Activated gamma-delta T cell (primary cell): ENCODE data around the gene LSMEM2.
A peak's percentile ranks its signal among the peaks of the same experiment; 100 is the strongest.
"Not testable (repeated sequence)": the region's sequence is repeated elsewhere in the genome, so short reads cannot be mapped to it uniquely, and the experiment has no call there.

Source experiments
- DNase-seq: peaks from one replicate; lab custom pipeline; 2025; lab: John Stamatoyannopoulos, UW

The LSMEM2 gene

DNA sequence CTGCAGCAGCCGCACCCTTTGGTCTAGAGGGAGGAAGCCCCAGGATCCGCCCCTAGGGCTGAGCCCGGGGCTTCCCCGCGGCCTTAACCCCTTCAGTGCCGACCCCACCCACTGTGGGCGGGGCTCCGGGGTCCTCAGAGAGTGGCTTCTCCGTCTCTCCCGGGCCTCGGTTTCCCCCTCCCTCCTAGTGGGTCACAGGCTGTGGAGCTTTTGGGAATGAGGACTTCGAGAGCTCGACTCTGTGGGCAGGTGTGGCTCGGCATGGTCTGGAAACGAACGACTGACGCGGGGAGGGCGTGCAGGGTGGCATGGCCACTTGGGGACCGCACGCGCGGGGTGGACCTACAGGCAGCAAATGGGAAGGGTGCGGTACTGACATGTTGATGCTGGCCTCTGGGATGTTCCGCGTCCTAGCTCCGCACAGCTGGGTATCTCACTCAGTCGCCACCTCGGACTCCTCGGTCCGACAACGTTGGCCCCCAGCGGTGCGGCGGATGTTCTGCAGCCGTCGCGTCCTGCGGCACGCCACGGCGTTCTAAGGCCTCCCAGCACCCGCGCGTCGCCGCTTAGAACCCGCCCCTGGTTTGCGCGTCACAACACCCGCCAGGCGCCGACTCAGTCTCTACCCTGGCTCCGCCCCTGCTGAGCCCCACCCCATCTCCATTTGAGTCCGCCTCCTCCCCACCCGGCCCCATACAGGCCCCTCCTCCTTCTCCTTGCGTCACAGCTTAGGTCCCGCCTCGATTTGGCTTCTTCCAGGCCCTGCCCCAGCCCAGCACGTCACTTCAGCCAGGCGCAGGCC lies 20.1 kb downstream of the LSMEM2 start, which contains the start of the genes HYAL3 and NAA80:
Gene HYAL3 (minus strand): TSS at position 570 of the 802 bp plus-strand sequence. CDS start 3,803 bp downstream, outside the sequence.
Gene NAA80 (minus strand): TSS at position 570 of the 802 bp plus-strand sequence. CDS start 1,942 bp downstream, outside the sequence.
- DNase-seq: peak; percentile 98

DNA sequence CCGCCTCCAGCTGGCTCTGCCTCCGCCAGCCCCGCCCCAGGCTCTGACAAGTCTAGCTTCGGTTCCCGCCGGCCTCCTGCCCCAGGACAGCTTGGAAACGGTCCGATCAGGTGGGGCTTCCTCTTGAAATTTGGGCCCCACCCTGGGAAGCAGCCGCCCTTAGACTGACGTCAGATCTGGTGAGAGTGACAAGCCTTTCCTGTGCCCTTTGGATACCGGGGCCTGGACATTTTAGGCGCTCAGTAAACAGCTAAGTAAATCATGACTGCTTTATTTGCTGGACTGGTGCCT lies 20.7 kb downstream of the LSMEM2 start:
- no peak for DNase-seq

DNA sequence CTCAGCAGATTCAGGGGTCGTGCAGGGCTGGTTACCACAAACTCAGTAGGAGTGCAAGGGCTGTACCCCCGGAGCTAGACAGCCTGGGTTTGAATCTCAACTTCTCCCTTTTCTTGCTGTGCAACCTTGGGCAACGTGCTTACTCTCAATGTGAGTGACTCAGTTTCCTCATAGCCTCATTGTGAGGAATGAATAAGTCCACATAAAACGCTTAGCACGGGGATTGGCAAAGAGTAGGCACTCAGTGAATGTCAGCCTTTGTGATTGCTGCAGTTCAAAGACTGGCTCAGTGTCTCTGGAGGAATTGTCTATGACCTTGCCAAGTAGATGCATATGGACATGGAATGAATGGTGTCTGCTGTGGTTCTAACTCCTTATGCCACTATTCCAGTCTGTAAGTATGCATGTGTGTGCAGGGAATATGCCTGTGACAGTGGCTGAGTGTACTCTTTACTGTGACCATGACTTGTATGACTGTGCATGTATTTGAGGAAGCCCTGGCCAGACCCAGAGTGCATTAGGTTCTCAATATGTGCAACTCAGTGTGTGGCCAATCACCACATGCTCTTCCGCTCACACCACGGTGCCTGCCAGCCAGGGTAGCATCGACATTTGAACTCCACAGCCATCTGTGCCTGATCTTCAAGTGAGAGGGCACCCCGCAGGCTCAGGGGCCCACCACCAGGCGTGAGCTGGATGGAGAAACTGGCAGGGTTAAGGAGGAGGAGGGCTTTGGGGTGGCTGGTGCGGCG lies 21.2 kb downstream of the LSMEM2 start:
- no peak for DNase-seq

DNA sequence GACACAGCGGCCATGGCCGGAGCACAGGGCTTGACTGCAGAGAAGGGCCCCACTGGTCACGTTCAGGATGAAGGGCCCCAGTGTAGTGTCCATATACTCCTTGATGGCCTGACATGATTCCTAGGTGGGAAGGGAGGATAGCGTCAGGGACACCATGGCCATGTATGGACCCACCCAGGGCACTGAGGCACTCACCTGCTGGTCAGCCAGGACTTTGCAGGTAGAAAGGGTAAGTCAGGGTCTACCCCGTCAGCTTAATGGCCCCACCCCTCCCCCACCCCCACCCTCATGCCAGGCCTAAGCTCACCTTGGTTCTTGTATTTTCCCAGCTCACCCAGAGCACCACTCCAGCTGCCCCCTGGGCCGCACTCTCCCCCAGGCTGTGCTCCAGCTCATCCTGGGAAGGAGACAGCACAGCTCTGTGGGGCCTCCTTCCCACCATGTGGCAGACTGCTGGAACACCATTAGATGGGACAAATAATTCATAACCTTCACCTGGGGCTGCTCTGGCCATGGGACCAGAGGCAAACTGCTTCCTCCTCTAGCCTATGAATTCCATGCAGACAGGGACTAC lies 21.9 kb downstream of the LSMEM2 start:
- no peak for DNase-seq

DNA sequence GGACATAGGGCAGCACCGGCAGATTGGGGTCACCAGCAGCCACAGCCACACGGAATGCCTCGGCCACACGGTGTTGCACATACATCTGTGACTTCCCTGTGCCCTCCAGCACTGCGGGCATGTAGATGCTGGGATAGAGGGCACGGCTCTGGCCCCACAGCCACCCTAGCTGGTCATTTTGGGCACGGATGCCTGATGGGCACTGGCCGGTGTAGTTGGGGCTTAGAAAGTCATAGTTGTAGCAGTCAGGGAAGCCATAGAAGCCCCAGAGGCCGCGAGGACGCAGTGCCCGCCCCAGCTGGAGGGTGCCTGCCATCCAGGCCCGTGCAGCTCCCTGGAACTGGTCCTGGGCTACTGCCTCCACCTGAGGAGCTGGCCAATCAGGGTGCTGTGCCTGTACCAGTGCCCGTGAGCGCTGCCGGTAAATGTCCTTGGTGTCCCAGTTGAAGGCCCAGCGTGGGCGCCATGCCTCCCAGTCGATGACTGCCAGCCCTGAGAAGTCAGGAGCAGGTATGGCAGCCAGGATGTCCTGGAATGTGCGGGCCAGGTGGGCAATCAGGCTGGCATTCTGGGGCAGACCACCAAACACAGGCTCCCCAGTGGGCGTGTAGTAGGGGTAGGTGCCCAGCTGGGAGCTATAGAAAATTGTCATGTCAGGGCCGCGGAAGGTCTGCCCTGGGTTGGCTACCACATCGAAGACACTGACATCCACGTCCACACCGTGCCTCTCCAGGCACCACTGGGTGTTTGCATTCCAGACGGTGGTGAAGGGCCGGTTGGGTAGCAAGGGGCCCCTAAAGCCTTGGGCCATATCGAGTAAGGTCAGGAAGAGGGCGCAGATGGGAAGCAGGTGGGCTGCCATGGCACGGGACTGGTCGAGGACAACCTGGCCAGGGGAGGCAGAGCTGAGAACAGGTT lies 23.5 kb downstream of the LSMEM2 start:
- no peak for DNase-seq

DNA sequence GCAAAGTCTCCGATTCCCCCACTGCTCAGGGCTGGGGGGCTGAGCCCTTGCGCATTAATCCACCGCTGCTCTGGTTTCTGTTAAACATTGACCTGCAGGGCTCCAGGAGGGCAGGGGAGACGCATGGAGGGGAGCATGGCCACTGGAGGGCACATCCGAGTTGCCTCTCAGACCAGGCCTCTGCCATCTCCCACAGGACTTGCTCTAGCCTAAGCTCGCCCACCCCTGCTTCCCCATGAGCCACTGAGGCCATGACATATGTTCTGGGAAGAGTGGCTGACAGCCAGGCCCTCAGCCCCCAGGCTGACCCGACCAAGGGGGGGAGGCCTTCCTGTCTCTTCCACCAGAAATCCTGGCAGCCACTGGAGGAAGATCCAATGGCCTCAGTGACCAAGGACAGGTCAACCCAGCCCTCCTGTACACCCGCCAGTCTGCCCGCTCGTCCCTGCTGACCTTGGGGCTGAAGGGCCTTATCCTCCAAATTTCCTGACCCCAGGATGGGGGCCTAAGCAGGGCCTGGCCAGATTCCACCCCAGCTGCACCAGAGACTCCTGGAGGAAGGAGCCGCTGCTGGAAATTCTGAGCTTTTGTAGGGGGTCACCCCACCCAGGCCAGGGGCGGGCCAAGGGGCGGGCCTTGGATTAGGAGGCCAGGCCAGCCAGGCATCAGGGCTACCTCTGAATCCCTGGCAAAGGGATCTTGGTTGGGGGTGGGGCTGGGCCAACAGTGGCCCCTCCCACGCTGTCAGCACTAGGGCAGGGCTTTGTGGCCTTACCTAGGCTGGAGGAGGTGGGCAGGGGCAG lies 24.3 kb downstream of the LSMEM2 start, which contains the start of gene HYAL1:
Gene HYAL1 (minus strand): TSS at position 562 of the 803 bp plus-strand sequence. CDS start 618 bp downstream, outside the sequence.
- no peak for DNase-seq

DNA sequence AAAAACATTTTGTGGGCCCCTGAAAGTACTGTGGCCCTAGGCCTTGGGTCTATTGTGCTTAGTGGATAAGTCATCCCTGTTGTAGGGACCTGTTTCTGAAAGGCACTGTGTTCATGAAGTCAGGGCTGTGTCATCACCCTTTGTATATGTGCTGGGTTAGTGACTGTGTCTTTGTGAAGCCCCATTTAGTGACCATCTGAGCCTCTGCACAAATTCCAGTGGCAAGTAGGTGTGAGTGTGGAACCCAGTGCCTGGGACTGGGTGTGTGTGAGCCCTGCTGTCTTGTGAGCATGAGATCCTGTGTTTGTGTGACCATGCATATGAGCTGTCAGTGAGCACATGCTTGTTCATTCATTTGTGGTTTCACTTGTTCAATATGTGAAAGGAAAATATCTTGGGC lies 25.7 kb downstream of the LSMEM2 start:
- no peak for DNase-seq

DNA sequence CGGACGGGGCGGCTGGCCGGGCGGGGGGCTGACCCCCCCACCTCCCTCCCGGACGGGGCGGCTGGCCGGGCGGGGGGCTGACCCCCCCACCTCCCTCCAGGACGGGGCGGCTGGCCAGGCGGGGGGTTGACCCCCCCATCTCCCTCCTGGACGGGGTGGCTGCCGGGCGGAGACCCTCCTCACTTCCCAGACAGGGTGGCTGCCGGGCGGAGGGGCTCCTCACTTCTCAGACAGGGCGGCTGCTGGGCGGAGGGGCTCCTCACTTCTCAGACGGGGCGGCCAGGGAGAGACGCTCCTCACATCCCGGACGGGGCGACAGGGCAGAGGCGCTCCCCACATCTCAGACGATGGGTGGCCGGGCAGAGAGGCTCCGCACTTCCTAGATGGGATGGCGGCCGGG lies 33.2 kb downstream of the LSMEM2 start:
- DNase-seq: not testable (repeated sequence)

DNA sequence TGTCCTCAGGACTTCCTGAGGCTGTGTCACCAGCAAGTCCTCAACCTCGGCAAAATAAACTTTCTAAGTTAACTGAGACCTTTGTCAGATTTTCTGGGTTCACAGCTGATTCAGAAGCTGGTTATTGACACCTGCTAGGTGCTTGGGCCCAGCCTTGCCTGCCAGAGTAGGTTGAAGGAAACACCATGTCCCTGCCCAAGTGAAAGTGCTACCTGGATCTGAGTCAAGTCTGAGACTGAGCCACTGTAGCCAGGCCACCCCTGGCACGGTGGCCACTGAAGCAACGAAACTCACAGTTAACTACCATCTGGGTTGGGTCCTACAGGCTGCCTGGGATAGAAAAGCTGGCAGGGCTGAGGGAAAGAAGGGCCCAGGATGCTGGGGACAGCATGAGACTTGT lies 35.5 kb downstream of the LSMEM2 start:
- DNase-seq: no peak

DNA sequence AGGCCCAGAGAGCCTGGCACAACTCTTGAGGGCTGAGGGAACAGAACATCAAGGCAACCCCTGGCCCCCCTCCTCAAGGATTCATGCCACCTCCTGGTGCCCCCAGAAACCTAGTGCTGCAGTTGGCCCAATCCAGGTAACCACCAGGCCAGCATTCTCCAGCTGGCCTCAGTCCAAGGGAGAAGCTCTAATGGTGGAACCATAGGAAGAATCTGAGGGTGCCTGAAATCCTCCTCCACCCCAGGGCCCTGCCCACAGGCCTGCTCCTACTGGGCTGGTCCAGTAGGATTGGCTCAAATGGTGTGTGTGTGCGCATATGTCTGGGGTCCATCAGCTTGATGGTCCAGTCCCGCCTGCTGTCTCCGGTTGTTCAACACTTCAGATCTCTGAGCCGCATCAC lies 35.9 kb downstream of the LSMEM2 start:
- DNase-seq: no peak

DNA sequence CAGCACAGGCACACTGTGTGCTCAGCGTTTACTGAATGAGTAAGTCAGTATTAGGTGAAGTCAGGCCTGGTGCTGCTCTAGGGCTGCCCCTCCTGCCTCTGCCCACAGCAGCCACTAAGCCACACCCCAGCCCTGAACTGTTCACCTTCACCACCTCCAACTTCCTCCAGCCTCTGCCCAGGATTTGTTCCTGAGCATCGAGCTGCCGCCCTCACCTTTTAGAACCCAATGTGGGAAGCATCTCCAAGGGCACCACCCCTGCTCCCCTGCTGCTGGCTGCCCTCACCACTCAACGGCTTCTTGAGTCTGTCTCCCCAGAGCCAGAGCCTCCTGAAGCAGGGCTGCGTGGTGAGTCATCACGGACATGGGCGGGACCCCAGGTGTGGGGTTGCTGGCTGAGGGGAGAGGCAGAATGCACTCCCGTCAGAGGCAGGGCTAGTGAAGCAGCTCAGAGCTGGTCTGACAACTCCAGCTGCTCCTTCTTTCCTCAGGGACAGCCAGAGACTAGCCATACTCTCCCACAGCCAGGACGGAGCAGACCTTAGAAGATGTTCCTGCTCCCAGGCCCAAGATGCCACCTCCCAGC lies 37.9 kb downstream of the LSMEM2 start:
- DNase-seq: peak; percentile 37

DNA sequence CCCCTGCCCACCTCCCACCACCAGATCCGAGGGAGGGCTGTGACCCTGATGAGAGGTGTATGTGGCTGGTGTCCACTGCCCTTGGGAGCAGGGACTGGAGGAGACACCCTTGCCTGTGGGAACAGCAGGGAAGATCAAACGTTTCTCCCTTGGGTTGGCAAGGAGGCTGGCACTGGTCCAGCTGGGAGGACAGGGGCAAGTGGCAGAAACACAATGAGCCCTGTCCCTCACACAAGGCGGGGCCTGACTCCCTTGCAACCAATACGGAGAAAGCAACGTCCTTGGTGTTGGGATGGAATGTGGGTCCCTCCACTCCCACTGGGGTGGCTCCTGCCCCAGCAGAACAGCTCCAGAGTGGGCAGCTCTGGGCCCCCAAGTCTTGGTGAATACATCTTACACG lies 38.4 kb downstream of the LSMEM2 start:
- DNase-seq: no peak

DNA sequence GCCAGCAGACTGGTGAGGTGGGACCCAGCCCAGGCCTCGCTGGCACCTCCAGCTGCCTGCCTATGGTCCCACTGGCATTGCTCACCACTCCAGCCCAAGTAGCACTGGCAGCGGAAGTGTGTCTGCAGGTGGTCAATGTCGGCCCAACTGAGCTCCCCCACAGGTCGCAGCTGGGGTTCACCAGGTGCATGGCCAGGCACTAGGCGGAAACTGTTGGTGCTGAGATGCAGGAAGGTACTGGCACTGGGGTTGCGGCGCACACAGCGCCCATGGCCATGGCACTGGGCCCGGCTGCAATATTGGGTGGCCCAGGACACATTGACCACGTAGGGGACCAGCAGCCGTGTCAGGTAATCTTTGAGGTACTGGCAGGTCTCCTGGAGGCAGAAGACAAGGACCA lies 39.3 kb downstream of the LSMEM2 start:
- DNase-seq: no peak

DNA sequence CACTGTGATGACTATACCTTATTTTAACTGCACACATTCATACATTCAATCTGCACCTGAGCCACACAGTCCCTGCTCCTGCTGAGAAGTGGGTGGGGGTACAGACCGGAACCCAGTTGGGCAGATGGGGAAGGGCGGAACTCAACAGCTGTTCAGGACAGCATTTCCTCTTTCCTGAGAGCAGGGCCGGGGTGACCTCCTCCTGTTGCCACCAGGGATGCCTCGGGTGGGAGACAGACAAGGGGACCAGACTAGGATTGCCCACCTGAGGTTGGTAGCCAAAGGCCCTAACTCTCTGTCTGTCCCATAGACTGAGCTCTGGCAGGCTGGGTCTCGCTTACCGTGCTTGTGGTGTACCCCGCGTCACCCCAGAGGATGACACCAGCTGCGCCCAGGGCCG lies 39.7 kb downstream of the LSMEM2 start:
- no peak for DNase-seq

DNA sequence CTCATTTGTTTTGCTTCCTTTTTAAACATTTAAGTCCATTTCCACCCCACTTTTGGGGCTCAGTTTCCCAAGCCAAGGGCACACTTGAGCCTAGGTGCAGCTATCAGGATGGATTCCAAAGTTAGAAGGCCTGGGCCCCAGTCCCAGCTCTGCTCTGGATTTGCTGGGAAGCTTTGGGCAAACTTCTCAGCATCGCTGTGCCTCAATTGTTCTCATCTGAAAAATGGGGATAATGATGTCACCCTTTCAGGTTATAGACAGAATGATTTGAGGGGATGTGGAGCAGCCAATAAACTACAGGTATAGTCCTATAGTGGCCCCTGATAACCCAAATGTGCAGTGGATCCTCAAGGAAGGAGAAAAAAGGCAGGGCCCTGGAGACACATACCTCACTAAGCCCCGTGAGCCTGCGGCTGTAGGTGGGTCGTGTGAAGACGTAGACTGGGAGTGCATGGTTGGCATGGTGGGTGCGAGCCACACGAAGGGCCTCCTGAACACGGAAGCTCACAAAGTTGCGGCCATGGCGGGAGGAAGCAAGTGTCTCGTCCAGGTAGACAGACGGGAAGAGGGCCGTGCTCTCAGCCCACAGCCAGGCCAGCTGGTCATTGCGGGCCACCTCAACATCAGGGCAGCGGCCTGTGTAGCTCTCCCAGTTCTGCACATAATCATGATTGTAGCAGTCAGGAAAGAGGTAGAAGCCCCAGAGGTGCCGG lies 40.5 kb downstream of the LSMEM2 start:
- no peak for DNase-seq

DNA sequence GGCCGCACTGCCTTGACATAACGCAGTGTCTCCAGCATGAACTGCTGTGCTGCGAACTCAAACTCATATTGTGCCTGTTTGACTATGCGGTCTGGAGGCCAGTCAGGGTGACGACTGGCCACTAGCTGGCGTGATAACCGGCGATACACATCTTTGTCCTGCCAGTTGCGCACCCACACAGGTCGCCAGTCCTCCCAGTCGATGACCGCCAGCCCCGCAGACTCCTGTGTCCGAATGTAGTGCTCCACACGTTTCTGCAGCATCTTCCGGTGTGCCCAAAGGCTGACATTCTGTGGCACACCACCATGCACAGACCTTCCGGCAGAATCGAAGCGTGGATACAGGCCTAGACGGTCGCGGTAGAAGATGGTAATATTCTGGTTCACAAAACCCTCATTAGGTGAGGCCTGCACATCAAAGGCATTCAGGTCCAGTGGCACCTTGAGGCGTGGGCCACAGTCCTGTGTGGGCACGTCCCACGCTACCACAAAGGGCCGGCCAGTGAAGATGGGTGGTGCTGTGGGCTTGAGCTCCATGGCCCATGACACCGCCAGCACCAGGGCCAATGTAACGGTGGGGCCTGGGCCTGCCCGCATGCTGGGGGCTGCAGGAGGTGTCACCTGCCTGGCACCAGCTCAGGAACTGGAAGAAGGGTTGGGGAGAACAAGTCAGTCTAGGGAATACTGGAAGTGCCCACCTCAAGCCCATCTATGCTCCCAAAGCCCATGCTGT lies 41.2 kb downstream of the LSMEM2 start:
- DNase-seq: no peak

DNA sequence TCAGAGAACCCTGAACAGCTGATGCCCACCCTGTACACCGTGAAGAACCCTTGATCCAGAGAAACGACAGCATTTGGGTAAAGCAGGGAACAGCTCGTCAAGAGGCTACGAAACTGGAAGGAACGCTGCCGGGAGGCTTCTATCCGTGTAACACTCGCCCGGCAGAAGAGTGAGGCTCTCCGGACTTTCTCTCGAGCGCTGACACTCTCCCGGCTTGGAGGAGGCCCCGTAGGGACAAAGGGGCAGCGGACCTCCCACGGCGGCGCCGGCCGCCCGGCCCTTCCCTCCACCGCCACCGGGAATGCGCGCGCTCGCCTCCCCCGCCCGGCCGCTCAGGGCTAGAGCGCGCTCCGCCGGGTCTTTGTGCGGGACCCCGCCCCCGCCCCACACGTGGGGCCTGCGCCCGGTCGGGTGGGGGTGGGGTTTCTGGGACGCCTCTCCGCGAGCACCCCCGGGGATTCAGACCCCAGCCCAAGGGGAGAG lies 42.0 kb downstream of the LSMEM2 start:
- DNase-seq: peak; percentile 61

DNA sequence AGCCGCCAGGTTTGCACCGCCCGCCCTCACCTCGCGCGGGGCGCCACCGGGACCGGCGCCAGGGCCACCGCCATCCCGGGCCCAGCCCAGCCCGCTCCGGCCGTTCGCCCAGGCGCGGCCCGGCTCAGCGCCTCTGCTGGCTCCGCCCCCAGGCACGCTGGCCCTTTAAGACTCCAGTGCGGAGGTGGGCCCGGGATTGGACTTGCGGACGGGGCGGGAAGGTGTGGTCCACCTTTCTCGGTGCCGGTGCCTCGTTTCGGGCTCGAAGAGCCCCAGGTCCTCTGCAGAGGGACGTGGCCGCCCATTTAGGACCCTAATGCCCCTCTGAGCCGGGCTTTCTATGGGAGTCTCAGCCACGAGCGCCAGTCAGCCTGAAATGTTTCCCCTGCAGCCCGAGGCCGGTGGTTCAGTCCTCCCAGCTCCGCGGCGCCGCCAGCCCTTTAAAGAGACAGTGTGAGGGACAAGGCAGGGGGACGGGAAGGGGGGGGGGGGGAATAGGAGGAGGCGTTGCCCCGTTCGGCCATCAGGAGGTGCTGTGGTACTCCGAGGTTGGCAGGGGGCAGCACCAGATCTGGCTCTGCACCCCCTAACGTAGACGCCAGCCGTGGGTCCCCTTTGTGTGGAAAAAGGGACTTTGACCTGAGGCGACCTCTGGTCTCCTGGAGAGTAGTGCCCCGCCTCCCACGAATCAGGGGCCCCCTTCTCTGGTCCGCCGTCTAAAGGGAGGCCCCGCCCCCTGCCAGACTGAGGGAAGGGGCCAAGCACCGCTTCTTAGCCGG lies 42.6 kb downstream of the LSMEM2 start:
- DNase-seq: peak; percentile 61
